Epithelial cell of proximal tubule (primary cell): Measurements from ENCODE around the gene TBC1D22A. TPM values are rescaled to one million over a fixed set of nuclear protein-coding genes. Genes with fewer than 3 reads are reported as not detected.

Experiments used
- DNase-seq: peaks from one replicate; pipeline ENCODE4 v3.0.0-alpha.2; 2011; ENCODE audit warnings: low read depth
- H3K4me3 ChIP-seq: 2 replicates; pipeline ENCODE4 v1.5.1; 2011; ENCODE audit warnings: low read depth, mild to moderate bottlenecking, low read length
- CTCF ChIP-seq: conservative IDR thresholded peaks from 2 replicates; pipeline ENCODE4 v1.5.1; 2012; ENCODE audit warnings: low read depth, mild to moderate bottlenecking, low read length
- total RNA-seq: library from RNA; depleted of rRNA; stranded (reverse); fragments of >200 nt; gene quantifications from 2 replicates; pipeline ENCODE4 v1.2.3, GENCODE V29; 2015

The TBC1D22A gene
- total RNA-seq, 1 donor from 2014 or later, result 22.7 TPM

- no peak overlapping the region for H3K4me3 ChIP-seq
- TF ChIP-seq CTCF, result no peak
- DNase-seq, result no peak
Observed at GRCh38 chr22:47001288-47001687, 238.8 kb downstream of the TBC1D22A start.

- TF ChIP-seq CTCF, result no peak
- DNase-seq, result no peak
- H3K4me3 ChIP-seq, result no peak overlapping the region
Observed at GRCh38 chr22:47002692-47003091, 240.2 kb downstream of the TBC1D22A start.

DNA sequence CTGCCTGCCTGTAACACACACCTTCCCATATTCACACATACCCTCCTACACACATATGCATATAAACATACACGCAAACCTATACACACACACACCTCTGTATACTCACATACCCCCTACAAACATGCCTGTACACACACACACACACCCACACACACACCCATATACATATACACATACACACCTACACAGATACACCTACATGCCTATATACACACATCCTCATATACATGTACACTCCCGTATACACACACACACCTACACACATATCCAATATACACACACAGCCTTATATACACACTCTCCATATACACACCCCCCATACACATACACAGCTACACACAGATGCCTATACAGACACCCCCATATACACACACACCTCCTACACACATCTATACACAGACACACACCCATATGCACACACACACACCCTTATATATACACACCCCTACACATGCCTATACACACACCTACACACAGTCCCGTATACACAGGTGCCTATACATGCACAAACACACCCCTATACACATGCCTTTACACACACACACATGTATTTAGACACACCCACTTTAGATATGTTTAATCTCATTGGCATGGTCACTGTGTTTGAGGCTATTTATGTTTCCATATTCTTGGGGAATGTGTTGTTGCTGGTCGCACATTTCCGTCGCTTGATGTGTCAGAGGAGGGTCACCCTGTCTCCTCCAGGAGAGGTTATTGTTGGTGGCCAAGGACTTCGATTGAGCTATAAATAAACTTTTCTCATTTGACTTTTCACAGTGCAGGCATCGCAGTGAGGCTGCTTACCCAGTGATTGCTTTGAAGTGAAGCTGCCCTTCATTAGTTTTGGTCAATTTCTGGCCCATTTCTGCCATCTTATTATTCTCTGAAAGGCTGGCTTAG is 243.3 kb downstream of the TBC1D22A start:
- TF ChIP-seq CTCF, result no peak
- no peak overlapping the region for H3K4me3 ChIP-seq
- DNase-seq, result no peak

DNA sequence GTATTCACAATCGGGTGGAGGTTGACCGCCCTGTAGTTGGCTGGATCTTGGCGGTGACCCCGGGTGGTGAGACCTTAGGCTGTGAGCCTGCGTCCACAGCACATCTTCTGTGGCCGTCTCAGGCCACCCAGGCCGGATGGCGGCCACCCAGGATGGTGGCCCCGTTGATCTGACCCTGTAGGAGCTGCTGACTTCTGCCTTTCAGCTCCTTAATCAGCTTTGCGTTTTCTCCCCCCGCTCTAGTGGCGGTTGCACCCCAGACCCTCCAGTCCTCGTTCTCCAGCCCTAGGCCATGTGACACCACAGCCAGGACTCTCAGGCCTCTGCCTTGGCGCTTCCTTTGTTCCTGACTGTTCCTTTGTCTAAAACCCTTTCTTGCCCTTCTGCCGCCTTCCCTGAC is 244.0 kb downstream of the TBC1D22A start:
- no peak for DNase-seq
- no peak overlapping the region for H3K4me3 ChIP-seq
- TF ChIP-seq CTCF, result no peak

- no peak overlapping the region for H3K4me3 ChIP-seq
- DNase-seq, result no peak
- no peak for TF ChIP-seq CTCF
Observed at GRCh38 chr22:47006869-47007268, 244.4 kb downstream of the TBC1D22A start.

- no peak for DNase-seq
- TF ChIP-seq CTCF, result no peak
- H3K4me3 ChIP-seq, result no peak overlapping the region
Observed at GRCh38 chr22:47007496-47007895, 245.0 kb downstream of the TBC1D22A start.

- H3K4me3 ChIP-seq, result no peak overlapping the region
- no peak for TF ChIP-seq CTCF
- DNase-seq, result no peak
Observed at GRCh38 chr22:47008208-47008885, 245.9 kb downstream of the TBC1D22A start.
